H1 (cell line): Measurements from ENCODE around the gene MCL1. TPM values are rescaled to one million over a fixed set of nuclear protein-coding genes. Genes with fewer than 3 reads are reported as not detected.

ENCODE experiments used
- CTCF ChIA-PET: fragments of 300-600 bp; sonication (Branson Sonifier 250); formaldehyde crosslinking; loops from one replicate; lab custom pipeline; 2021; ENCODE audit not compliant: partially characterized antibody; lab: Charles Lee
- POLR2A ChIA-PET: fragments of 300-600 bp; sonication (Branson Sonifier 250); formaldehyde crosslinking; loops from one replicate; lab custom pipeline; 2021; ENCODE audit warnings: inconsistent platforms; ENCODE audit not compliant: partially characterized antibody; lab: Charles Lee
- DNase-seq, 2 experiments: peaks; one replicate each; pipeline versions ENCODE4 v3.0.0 to v3.0.0-alpha.2; 2010 to 2022; ENCODE audit warnings: low spot score in 2 of 2, low read depth in 1 of 2, mixed read lengths in 1 of 2
- FAIRE-seq: peaks from 2 replicates; lab custom pipeline; 2011; peaks lifted over from hg19 to GRCh38; lab: Jason Lieb, UNC
- H2AFZ ChIP-seq: 2 replicates; pipeline ENCODE4 v1.8.1; 2012; ENCODE audit warnings: low read length, inconsistent platforms
- H2AK5ac ChIP-seq: 2 replicates; pipeline ENCODE4 v1.6.1; 2013; ENCODE audit warnings: low read depth, low read length
- H2BK120ac ChIP-seq: replicated peaks from 2 replicates; pipeline ENCODE3; 2013; ENCODE audit warnings: low read depth, low read length, inconsistent platforms
- H2BK12ac ChIP-seq: 2 replicates; pipeline ENCODE4 v1.6.1; 2013; ENCODE audit warnings: low read depth, low read length
- H2BK15ac ChIP-seq: 2 replicates; pipeline ENCODE4 v1.6.1; 2013; ENCODE audit warnings: low read length
- H2BK20ac ChIP-seq: 2 replicates; pipeline ENCODE4 v1.6.1; 2013; ENCODE audit warnings: low read length
- H2BK5ac ChIP-seq: 2 replicates; pipeline ENCODE4 v1.6.1; 2013; ENCODE audit warnings: low read depth, low read length
- H3K14ac ChIP-seq: 2 replicates; pipeline ENCODE4 v1.6.1; 2013; ENCODE audit warnings: inconsistent platforms; ENCODE audit not compliant: insufficient read length
- H3K18ac ChIP-seq: 2 replicates; pipeline ENCODE4 v1.6.1; 2013; ENCODE audit warnings: low read length; ENCODE audit errors: extremely low read depth
- H3K23ac ChIP-seq: 2 replicates; pipeline ENCODE4 v1.6.1; 2013; ENCODE audit warnings: inconsistent platforms; ENCODE audit not compliant: insufficient read length
- H3K23me2 ChIP-seq: 2 replicates; pipeline ENCODE4 v1.6.1; 2013; ENCODE audit warnings: low read depth, low read length
- H3K27ac ChIP-seq: 2 replicates; pipeline ENCODE4 v1.6.1; 2011; ENCODE audit warnings: low read depth, low read length, inconsistent platforms
- H3K27me3 ChIP-seq, 4 experiments: replicated peaks in 1 of 4; 1 replicate in 1 of 4; 2 replicates in 3 of 4; pipeline versions ENCODE4 v1.6.1 to v1.8.1; 2011 to 2013; ENCODE audit warnings: low read length in 3 of 4, mild to moderate bottlenecking in 3 of 4, inconsistent platforms in 2 of 4, mixed read lengths in 2 of 4, moderate library complexity in 1 of 4; ENCODE audit not compliant: control insufficient read depth in 3 of 4, insufficient read depth in 3 of 4; ENCODE audit errors: extremely low read depth in 1 of 4
- H3K36me3 ChIP-seq, 4 experiments: 2 replicates each; pipeline versions ENCODE4 v1.6.1 to v1.8.1; 2011 to 2013; ENCODE audit warnings: mild to moderate bottlenecking in 4 of 4, low read length in 3 of 4, moderate library complexity in 2 of 4, control low read depth in 1 of 4, inconsistent platforms in 1 of 4; ENCODE audit not compliant: insufficient read depth in 4 of 4, control insufficient read depth in 2 of 4
- H3K4ac ChIP-seq: replicated peaks from 2 replicates; pipeline ENCODE3; 2013; ENCODE audit warnings: low read length, low read depth, mixed read lengths, inconsistent platforms; ENCODE audit not compliant: insufficient read length
- H3K4me1 ChIP-seq, 4 experiments: replicated peaks in 1 of 4; 1 replicate in 1 of 4; 2 replicates in 3 of 4; pipeline versions ENCODE4 v1.6.1 to v1.8.1; 2011 to 2013; ENCODE audit warnings: low read length in 3 of 4, inconsistent platforms in 2 of 4, mixed read lengths in 1 of 4; ENCODE audit not compliant: insufficient read depth in 4 of 4, control insufficient read depth in 3 of 4
- H3K4me2 ChIP-seq, 2 experiments: 2 replicates each; pipeline versions ENCODE4 v1.6.1 to v1.8.1; 2011 to 2013; ENCODE audit warnings: low read depth in 2 of 2, low read length in 2 of 2, control low read depth in 1 of 2, inconsistent platforms in 1 of 2, mild to moderate bottlenecking in 1 of 2; ENCODE audit not compliant: insufficient read depth in 1 of 2
- H3K4me3 ChIP-seq, 4 experiments: fragments of 200-600, 300-600 bp in 1 of 4; sonication (generic), shearing (Covaris generic), sonication (Bioruptor Twin) in 1 of 4; 2 replicates each; pipeline versions ENCODE4 v1.5.1 to v1.8.1; 2011 to 2016; ENCODE audit warnings: low read length in 4 of 4, low read depth in 3 of 4, control low read depth in 2 of 4, inconsistent platforms in 2 of 4, mild to moderate bottlenecking in 2 of 4, mixed read lengths in 1 of 4, moderate library complexity in 1 of 4; ENCODE audit not compliant: insufficient read depth in 2 of 4; ENCODE audit errors: extremely low read depth in 1 of 4
- H3K56ac ChIP-seq: replicated peaks from 2 replicates; pipeline ENCODE3; 2013; ENCODE audit warnings: low read depth, mild to moderate bottlenecking, mixed read lengths, low read length, inconsistent platforms; ENCODE audit not compliant: insufficient read length
- H3K79me1 ChIP-seq: 2 replicates; pipeline ENCODE4 v1.6.1; 2013; ENCODE audit warnings: low read depth, low read length, control low read depth
- H3K79me2 ChIP-seq, 2 experiments: 2 replicates each; pipeline versions ENCODE4 v1.6.1 to v1.8.1; 2012 to 2013; ENCODE audit warnings: low read length in 2 of 2, mild to moderate bottlenecking in 2 of 2, inconsistent platforms in 1 of 2; ENCODE audit not compliant: insufficient read depth in 2 of 2, control insufficient read depth in 1 of 2
- H3K9ac ChIP-seq, 4 experiments: replicated peaks in 1 of 4; 1 replicate in 1 of 4; 2 replicates in 3 of 4; pipeline versions ENCODE4 v1.6.1 to v1.8.1; 2011 to 2013; ENCODE audit warnings: low read depth in 3 of 4, low read length in 3 of 4, control low read depth in 2 of 4, mild to moderate bottlenecking in 2 of 4, moderate library complexity in 2 of 4, inconsistent platforms in 1 of 4; ENCODE audit errors: extremely low read depth in 1 of 4
- H3K9me3 ChIP-seq, 2 experiments: 2 replicates each; pipeline versions ENCODE4 v1.6.1 to v1.8.1; 2012 to 2013; ENCODE audit warnings: mild to moderate bottlenecking in 2 of 2, moderate library complexity in 2 of 2, control low read depth in 1 of 2, inconsistent platforms in 1 of 2, low read depth in 1 of 2, low read length in 1 of 2, mixed read lengths in 1 of 2; ENCODE audit not compliant: insufficient read depth in 2 of 2
- H4K20me1 ChIP-seq, 2 experiments: replicated peaks in 1 of 2; 2 replicates each; pipeline versions ENCODE3 to v1.8.1; 2011 to 2013; ENCODE audit warnings: inconsistent platforms in 2 of 2, low read length in 2 of 2, mild to moderate bottlenecking in 1 of 2; ENCODE audit not compliant: insufficient read depth in 2 of 2, control insufficient read depth in 1 of 2
- H4K5ac ChIP-seq: 2 replicates; pipeline ENCODE4 v1.6.1; 2013; ENCODE audit warnings: low read length, low read depth, mixed read lengths, inconsistent platforms; ENCODE audit not compliant: insufficient read length
- H4K8ac ChIP-seq: 2 replicates; pipeline ENCODE4 v1.8.0; 2013; ENCODE audit warnings: mild to moderate bottlenecking, moderate library complexity, low read length, inconsistent platforms; ENCODE audit not compliant: insufficient read depth; ENCODE audit errors: extremely low read depth
- H4K91ac ChIP-seq: replicated peaks from 2 replicates; pipeline ENCODE3; 2013; ENCODE audit warnings: low read length, mixed read lengths, inconsistent platforms; ENCODE audit not compliant: insufficient read length
- CBX5 ChIP-seq: fragments of 300-800, 300-1000 bp; sonication (generic); IDR thresholded peaks from 2 replicates; pipeline ENCODE4 v1.7.1; 2016; ENCODE audit warnings: antibody characterized with exemption, low read length, low read depth
- CEBPB ChIP-seq: IDR thresholded peaks from 2 replicates; pipeline ENCODE4 v1.6.1; 2012; ENCODE audit warnings: low read depth, low read length
- CHD1 ChIP-seq: IDR thresholded peaks from 2 replicates; pipeline ENCODE4 v1.6.1; 2012; ENCODE audit warnings: low read depth, low read length, improper control_type of control experiment
- FOSL1 ChIP-seq: IDR thresholded peaks from 2 replicates; pipeline ENCODE4 v1.6.1; 2011; ENCODE audit warnings: mild to moderate bottlenecking, low read depth, low read length, moderate library complexity; ENCODE audit not compliant: insufficient read depth
- HDAC2 ChIP-seq, 2 experiments: fragments of 300-600 bp in 1 of 2; sonication (generic) in 1 of 2; IDR thresholded peaks; 2 replicates each; pipeline ENCODE4 v1.6.1; 2011 to 2012; ENCODE audit warnings: low read depth in 2 of 2, low read length in 2 of 2, mild to moderate bottlenecking in 2 of 2, moderate library complexity in 2 of 2, borderline replicate concordance in 1 of 2, inconsistent platforms in 1 of 2
- MAX ChIP-seq: IDR thresholded peaks from 2 replicates; pipeline ENCODE4 v1.6.1; 2012; ENCODE audit warnings: inconsistent platforms
- RNF2 ChIP-seq: fragments of 200-900, 300-1000 bp; sonication (generic); IDR thresholded peaks from 2 replicates; pipeline ENCODE4 v1.7.1; 2016; ENCODE audit warnings: borderline replicate concordance, low read depth, mild to moderate bottlenecking, antibody characterized with exemption, low read length; ENCODE audit not compliant: poor library complexity, severe bottlenecking; ENCODE audit errors: missing control alignments
- SP1 ChIP-seq: IDR thresholded peaks from 2 replicates; pipeline ENCODE4 v1.6.1; 2011; ENCODE audit warnings: low read depth, low read length
- SP2 ChIP-seq: IDR thresholded peaks from 2 replicates; pipeline ENCODE4 v1.6.1; 2012; ENCODE audit warnings: mild to moderate bottlenecking, low read length, inconsistent platforms
- TAF1 ChIP-seq: IDR thresholded peaks from 2 replicates; pipeline ENCODE4 v1.6.1; 2011; ENCODE audit warnings: mild to moderate bottlenecking, low read depth, low read length
- TAF7 ChIP-seq: optimal IDR thresholded peaks from 2 replicates; pipeline ENCODE3; 2011; ENCODE audit warnings: low read depth, mild to moderate bottlenecking, inconsistent platforms, low read length, moderate library complexity, borderline replicate concordance
- YY1 ChIP-seq: IDR thresholded peaks from 2 replicates; pipeline ENCODE4 v1.6.1; 2011; ENCODE audit warnings: low read depth, mild to moderate bottlenecking, low read length
- ZNF274 ChIP-seq: IDR thresholded peaks from 2 replicates; pipeline ENCODE4 v1.7.0; 2012; ENCODE audit warnings: low read length, borderline replicate concordance; ENCODE audit errors: extremely low read depth
- WGBS, 2 experiments: shearing (Covaris generic) in 1 of 2; methylation state at CpG; one replicate each; pipeline versions ENCODE4 v1.1.6 to v1.1.7; 2013 to 2015; ENCODE audit warnings: low lambda C conversion rate in 2 of 2, mixed read lengths in 2 of 2, inconsistent platforms in 1 of 2, low coverage in 1 of 2, missing lambda C conversion rate in 1 of 2; ENCODE audit not compliant: insufficient replicate concordance in 2 of 2, insufficient coverage in 1 of 2, insufficient read length in 1 of 2; ENCODE audit errors: extremely low coverage in 1 of 2, missing lambda C conversion rate in 1 of 2; 5-methylcytosine and 5-hydroxymethylcytosine counted together
- polyA plus RNA-seq, 7 experiments: library from polyadenylated mRNA; depleted of rRNA in 3 of 7; stranded (reverse) in 5 of 7; unstranded in 2 of 7; fragments of >200 nt in 5 of 7; fragments of 200-250 nt in 2 of 7; gene quantifications; 1 replicate in 5 of 7; 2 replicates in 1 of 7; 4 replicates in 1 of 7; pipeline versions ENCODE4 v1.2.1 to v1.2.3, GENCODE V29; 2011 to 2013; ENCODE audit warnings: missing spikeins in 2 of 7, mixed read lengths in 2 of 7
- total RNA-seq: library from RNA; stranded (reverse); fragmentation: NEBNext Ultra II Directional; extraction: Animal tissue kit (Norgen Biotek cat#: 25700); gene quantifications from 2 replicates; pipeline ENCODE4 v1.2.1, GENCODE V29; 2021

The MCL1 gene
- total and polyA plus RNA-seq, 2 of the 8 experiments (the other 6 are each of a cell fraction or from before 2014, with no cell fraction given) = 61.1 to 218 TPM

- peaks cover 21 to 35% (median 31%) of the 10 kb centered on the region in 4 experiments for H3K36me3 ChIP-seq
- H2BK20ac ChIP-seq = no peak overlapping the region
- 0 out of 2 replicates have a peak, but pooled peaks cover 3% of the 10 kb centered on the region for H3K79me1 ChIP-seq
- H3K27me3 ChIP-seq = no peaks in the 10 kb centered on the region
- peaks cover 0 to 42% of the 10 kb centered on the region in 2 experiments; a peak in 2 of 4 replicates for H3K79me2 ChIP-seq
- no peak overlapping the region for H4K91ac ChIP-seq
- peaks cover 0 to 5% (median 3%) of the 10 kb centered on the region in 4 experiments; a peak in 5 of 7 replicates for H3K4me1 ChIP-seq
- H3K4ac ChIP-seq = peak overlapping the region; percentile 4
- H3K14ac ChIP-seq = no peak overlapping the region
- ChIA-PET CTCF (interaction anchor here (0.9 to 1.3 kb wide), 2 partner anchors 184 to 187 kb away, joined by 3 to 8 read pairs; no protein-coding TSS in a partner anchor), POLR2A (interaction anchor here (0.5 to 43.5 kb wide), 12 partner anchors 11 to 353 kb away, joined by 3 to 1380 read pairs (median 4); partner anchors contain the start of genes ADAMTSL4, GOLPH3L and MCL1)
- FAIRE-seq (no peak), DNase-seq (no peak)
- no peak overlapping the region for H2BK12ac ChIP-seq
- peaks cover 5% of the 10 kb centered on the region; the same call in 1 of the 2 replicates for H3K23me2 ChIP-seq
- no peak overlapping the region for H2AFZ ChIP-seq
- H3K27ac ChIP-seq = peak overlapping the region; percentile 97; the same call in 1 of the 2 replicates
- H3K9me3 ChIP-seq = no peaks in the 10 kb centered on the region
- H4K20me1 ChIP-seq = no peaks in the 10 kb centered on the region
- H4K8ac ChIP-seq = 0 out of 2 replicates have a peak overlapping the region, but pooled peaks have one; percentile 82
- H2BK5ac ChIP-seq = peak overlapping the region; percentile 94
- H2AK5ac ChIP-seq = no peak overlapping the region
- no peak overlapping the region for H2BK15ac ChIP-seq
- H2BK120ac ChIP-seq = no peak overlapping the region
- no peak overlapping the region for H4K5ac ChIP-seq
- no peak overlapping the region for H3K18ac ChIP-seq
- H3K4me2 ChIP-seq = peak overlapping the region; percentile 71
- 1% methylated on average over 9 of the region's 9 CpGs; no CpG with 5 or more reads in 1 of the 2 experiments for WGBS, 2 experiments
- H3K9ac ChIP-seq = peak overlapping the region; percentile 61 to 94 (median 92)
- peak overlapping the region; percentile 48 for H3K56ac ChIP-seq
- H3K23ac ChIP-seq = no peak overlapping the region
- peak overlapping the region; percentile 72 to 94 (median 80) for H3K4me3 ChIP-seq
- TF ChIP-seq YY1 = no peak
- TF ChIP-seq SP2 = no peak
- TF ChIP-seq HDAC2 (IDR thresholded peaks at IDR 0.05; ENCODE audit: borderline replicate concordance in 1 of 2, low read depth in 2 of 2, low read length in 2 of 2) = no peak
- peak; percentile 21 for TF ChIP-seq TAF7
- no peak for TF ChIP-seq CBX5
- TF ChIP-seq RNF2 = no peak
- TF ChIP-seq FOSL1 = no peak
- no peak for TF ChIP-seq CEBPB
- TF ChIP-seq MAX = no peak
- TF ChIP-seq TAF1 = peak; percentile 46; the same call in 1 of the 2 replicates
- no peak for TF ChIP-seq SP1
- TF ChIP-seq CHD1 = no peak
- TF ChIP-seq ZNF274 = no peak
Measured at GRCh38 chr1:150628766-150629114, 49.3 kb upstream of the MCL1 start.
